HL-60/S4 (cell line): ENCODE results near the gene GUCY1A2.

Source experiments
- in situ Hi-C: fragments of 300-500 bp; cut with MboI; formaldehyde crosslinking; loops from 2 replicates; pipeline ENCODE4 v1.14.3; 2022; ENCODE audit warnings: low sequenced_read_pairs

GUCY1A2 gene

DNA sequence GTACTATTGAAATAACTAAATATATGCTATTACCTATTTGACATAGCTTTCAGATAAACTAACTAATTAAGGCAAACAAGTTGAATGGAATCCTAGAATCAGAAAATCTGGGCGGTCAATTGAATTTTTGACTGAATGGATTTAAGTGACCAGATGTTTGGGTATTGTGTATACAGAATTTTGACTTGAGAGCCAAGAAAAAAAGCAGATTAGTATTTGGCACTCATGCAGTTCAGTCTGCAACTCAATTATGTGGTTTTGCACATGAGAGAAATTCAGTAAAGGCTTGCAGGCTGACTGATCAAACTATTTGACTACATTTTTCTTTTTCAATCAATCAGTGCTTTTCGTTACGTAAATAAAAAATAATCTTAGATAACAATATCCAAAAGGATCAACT lies 254.8 kb downstream of the GUCY1A2 start:
- in situ Hi-C loops: no loop called here

DNA sequence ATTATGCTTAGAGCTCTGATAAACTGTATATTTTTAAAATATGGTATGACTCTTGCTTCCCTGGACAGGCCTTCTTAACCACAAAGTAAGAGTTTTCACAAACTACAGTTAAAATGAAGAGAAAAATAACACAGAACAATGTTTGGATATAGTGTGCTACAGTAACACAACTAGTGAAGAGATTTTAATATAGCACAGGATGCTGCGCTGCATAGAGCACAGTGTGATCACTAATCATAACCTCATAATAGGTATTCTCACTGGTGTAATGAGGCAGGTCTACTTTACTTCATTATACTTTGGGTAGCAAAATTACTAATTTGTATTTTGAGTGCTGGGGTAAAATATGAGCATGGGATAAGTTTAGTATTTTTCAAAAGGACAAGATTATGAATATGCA lies 256.5 kb downstream of the GUCY1A2 start:
- in situ Hi-C loops: no loop called here

DNA sequence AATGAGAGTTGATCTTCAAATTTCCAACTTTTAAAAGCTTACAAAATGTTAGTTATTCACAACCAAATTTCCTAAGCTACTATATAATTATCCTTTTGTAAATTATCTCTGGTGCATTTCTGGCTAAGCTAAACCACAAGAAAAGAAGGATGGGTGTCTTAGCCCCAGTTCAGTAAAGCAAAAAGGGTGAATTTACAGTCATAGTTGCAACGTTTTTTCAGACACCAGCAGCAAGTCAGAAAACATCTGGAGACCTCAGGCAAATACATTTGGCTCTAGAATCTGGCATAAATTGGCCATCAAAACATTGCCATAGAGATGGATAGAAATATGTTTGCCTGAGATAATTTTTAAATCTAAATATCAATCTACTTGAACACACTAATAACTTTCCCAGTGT lies 257.0 kb downstream of the GUCY1A2 start:
- in situ Hi-C loops: no loop called here

DNA sequence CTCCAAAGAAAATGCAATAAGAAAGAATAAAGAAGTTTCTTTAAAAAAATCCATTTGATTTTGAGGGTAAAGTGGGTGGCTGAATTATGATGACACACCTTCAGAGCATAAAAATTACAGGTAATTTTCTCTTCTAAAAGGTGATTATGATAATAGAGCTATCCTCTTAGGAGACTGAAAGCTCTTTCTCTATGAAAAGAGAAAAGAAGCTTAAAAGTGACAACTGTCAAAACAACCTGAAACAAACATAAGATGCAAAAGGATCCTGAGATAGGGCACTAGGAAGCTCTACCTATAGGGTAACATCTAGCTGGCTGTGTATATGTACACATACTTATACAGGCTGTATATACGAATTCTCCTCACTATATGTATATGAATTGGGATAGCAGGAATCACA lies 270.2 kb downstream of the GUCY1A2 start:
- in situ Hi-C loops: no loop called here

DNA sequence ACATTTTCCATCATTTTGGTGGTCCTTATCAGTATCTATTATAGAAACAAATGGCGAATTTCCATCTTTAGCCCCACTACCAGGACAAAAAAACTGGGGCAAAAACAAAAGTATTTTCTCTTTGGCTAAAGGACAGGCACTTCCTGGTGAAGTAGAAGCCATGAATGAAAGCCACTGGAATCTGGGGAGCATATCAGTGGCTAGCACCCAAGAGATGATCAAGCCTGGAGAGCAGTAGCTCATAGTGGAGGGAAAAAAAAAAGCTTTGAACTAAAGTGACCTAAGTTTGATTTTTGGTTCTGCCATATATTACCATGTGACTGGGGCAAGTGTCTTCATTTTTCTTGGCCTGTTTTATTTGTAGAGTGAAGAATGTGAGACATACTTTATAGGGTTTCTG lies 272.3 kb downstream of the GUCY1A2 start:
- in situ Hi-C loops: no loop called here

DNA sequence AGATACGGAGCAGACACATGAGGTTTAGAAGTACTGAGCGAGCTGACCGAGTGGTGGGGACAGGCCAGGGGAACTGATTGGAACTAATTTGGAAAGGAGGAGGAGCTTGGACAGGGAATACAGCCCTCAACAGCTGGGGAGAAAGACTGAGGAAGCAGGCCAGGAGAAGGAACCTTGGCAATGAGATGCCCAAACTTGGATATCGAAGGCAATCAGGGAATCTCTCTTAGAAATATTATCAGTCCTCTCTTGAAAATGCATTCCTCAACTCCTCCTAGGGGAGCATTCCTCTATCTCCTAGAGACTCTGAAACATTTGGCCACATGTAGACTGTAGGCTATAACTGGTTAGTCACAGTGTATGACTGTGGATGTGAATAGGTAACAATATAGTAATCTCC lies 284.6 kb downstream of the GUCY1A2 start:
- in situ Hi-C loops: no loop called here

DNA sequence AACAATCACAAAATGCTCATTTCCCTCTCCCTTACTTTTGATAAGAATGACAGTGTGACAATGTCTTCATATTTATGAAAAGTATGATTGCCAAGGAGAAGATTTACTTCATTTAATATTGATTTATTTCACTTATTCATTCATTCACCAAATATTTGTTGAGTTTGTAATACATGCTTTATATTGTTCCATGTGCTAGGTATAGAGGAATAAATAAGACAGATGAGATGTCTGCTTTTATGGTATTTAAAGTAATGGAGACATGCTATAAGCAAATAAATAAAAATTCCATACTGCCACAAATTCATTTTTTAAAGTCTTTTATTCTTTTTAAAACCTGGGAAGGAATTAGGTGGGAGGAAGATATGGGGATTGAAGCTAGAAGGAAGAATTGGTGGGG lies 289.4 kb downstream of the GUCY1A2 start:
- in situ Hi-C loops: no loop called here

DNA sequence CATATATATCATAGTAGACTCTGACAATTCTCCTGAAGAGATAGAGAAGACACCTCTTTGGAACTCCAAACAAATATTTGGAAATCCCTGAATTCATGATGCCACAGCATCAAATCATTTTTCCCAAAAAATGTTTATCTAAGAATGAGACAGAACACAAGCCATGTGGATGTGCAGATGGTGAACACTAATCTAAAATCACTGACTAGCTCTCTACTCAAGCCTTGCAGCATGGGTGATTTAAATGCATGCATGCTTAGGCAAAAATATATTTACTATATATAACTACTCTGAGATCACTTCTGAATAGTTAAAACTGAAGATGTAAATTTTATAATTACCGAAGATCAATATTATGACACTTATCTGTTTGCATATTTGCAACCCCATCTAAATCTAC lies 289.9 kb downstream of the GUCY1A2 start:
- in situ Hi-C loops: no loop called here

DNA sequence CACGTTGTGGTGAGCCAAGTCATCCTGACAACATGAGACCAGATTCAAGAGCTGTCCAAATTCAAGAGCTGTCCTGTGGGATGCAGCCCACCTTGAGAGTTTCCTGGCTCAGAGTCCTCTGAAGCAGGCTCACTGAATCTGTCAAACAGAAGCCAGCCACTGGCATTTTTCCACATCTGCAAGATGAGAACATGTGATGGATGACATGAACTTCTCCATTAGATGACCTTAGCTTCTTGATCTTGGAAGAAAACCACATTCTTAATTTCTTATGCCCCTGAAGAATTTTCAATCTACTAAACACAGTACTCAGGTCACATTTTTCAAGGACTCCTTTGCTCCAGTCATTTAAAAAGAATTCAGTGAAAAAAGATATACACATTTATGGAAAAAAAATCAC lies 291.0 kb downstream of the GUCY1A2 start:
- in situ Hi-C loops: no loop called here

DNA sequence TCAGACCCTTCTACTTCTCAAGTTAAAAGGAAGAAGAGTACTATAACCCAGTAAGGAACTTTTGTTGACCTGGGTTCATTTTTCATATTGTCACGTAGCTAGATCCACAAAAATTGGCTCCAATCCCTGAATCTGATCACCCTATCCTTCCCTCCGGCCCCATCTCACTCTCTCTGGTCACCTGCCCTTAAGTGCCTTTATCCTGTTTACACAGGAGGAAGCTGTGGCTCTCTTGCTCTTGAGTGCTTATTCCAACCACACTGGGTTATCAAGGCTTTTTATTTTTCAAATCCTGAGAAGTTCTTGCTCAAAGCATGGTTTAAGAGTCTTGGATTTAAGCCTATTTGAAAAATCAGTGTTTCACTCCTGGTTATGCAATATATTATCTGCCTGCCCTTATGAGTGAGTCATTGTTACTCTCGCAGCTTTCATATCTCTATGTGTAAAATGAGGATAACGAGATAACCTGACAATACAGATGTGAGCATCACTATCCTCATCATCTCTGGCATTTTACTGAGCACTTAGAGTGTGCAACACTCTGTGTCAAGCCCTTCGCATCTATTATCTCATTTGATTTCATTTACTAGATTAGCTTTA lies 293.9 kb downstream of the GUCY1A2 start:
- in situ Hi-C loops: no loop called here

DNA sequence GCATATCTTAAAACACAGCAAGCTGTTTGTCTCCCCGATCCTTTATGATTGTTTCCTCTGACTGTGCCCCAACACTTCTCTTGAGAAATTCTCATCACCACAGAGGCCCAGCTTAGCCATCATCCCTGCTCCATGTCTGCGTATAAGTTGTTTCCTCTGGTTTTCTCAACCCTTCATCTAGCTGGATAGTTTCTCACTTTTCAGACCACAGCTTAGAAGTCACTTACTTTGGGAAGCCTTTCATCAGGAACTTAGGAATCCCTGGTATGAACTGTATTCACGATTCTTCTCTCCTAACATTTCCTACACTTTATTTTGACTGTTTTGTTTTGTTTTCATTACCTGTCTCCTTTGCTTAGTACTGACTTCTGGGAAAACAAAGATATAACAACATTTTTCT lies 295.2 kb downstream of the GUCY1A2 start:
- in situ Hi-C loops: no loop called here

DNA sequence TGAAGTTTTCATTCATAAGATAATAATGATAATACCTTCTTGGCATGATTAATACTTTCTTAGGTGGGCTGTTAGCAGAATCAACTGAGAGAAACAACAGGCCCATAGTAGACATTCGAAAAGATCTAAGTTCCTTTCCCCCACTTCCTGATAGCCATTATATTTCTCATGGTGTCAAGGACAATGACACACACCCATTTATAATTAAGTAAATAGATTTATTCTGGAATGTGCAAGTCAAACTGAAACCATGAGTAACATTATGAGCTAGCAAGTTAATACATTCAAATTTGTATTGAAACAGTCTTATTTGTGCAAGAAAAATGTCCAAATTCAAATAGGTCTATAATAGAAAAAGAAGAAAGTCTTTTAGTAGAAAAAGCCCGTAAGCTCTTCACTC lies 301.1 kb downstream of the GUCY1A2 start:
- in situ Hi-C loops: no loop called here

DNA sequence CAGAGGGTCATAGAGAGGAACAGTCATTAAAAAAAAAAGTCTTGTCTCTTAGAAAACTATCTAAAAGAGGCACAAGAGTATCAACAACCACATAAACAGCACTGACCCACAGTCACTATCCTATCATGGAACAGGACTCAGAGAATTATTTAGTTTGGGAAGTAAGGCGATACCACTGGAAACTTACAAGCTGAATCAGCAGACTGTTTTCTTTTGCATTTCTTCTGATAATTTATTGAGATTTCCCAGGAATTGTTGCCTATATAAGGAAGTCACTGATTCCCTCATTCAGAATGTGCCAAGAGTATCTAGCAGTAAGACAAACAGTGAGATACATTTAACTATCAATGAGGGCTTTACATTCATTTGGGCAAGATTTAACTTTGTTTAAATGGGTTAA lies 304.1 kb downstream of the GUCY1A2 start:
- in situ Hi-C loops: no loop called here

DNA sequence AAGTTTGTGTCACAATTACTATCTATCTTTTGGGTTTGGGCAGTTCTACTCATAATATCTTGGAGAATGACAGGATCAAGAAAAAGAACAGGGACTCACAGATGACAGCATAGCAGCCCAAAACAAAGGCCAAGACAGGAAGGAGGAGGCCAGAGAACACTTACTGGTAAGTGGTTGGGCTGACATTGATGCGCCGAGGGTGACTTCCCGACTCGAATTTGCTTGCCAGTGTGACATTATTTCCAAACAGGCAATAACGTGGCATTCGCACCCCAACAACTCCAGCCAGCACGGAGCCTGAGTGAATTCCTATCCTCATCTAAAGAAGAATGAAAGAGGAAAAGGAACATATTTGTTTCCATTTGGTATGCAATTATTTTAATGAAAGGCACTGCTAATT lies 309.9 kb downstream of the GUCY1A2 start:
- in situ Hi-C loops: no loop called here

DNA sequence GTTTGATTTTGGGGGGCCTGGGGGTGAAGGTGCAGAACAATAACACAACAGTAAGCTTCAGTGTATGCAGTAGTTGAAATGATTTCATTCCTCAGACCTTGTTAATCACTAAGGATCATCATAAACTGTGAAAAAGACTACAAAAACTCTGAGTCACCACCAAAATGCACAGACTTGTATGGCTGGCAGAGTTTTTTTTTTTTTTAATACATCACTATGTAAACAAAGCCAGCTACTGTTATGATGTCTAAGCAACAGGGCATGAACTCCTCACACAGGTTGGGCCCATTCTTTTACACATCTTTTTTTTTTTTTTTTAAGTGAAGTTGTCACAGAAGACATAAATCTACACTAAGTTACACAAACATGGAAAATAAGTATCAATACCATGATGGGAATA lies 311.9 kb downstream of the GUCY1A2 start:
- in situ Hi-C loops: no loop called here

DNA sequence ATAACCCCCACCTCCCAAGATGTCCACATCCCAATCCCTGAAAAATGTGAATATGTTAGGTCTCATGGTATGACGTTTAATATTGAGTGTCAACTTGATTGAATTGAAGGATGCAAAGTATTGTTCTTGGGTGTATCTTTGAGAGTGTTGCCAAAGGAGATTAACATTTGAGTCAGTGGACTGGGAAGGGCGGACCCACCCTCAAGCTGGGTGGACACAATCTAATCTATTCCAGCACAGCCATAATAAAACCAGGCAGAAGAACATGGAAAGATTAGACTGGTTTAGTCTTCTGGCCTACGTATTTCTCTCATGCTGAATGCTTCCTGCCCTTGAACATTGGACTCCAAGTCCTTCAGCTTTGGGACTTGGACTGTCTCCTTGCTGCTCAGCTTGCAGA lies 315.5 kb downstream of the GUCY1A2 start:
- in situ Hi-C loops: no loop called here

DNA sequence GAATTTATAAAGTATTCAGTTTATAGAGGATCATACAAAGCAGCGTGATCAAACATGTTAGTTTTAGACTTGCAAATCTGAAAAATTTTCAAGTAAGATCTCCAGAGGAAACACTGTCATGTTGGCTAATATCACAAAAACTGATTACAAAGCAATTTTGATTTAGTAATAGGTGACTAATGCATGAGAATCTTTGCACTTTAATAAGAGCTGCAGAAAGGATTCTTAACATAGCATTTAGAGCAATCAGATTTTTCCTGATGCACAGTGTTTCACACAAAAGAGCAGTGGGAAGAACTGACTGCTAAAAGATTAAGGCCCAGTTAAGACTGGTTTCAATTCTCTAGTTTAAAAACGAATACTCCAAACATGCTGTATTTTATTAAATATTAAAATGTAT lies 321.2 kb downstream of the GUCY1A2 start:
- in situ Hi-C loops: no loop called here

DNA sequence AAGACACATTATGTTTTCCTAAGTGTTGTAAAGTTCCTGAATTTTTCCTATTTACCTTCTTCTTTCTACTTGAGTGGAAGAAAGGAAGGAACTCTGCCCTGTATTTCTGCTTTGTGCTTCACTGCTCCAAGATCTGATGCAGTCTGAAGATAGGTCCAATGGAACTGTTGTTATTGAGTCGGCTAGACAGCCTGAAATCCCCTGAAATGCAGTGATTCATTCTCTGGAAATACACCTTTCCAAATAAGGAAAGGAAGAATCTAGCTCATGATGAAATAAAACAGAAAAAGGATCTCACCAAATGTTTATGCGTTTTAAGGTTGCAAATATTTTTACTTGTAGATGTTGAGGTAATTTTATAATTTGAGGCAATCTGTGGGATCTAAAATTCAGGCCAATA lies 322.8 kb downstream of the GUCY1A2 start:
- in situ Hi-C loops: no loop called here

DNA sequence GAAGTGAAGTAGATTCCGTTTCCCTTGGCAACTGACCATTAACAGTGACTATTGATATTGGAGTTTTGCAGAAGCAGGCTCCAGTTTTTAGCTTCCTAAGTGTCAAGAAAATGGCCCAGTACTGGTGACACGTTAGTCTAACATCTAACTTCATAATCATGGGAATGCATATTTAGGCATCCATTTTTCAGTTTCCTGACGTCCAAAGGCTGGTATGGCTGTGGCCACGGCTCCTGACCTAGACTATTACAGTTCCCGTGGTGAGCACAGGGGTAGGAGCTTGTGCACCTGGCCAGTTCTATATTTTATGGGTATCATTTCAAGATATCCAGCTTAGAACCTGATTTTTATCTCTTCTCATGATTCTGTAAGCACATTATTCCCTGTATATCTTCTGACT lies 323.8 kb downstream of the GUCY1A2 start:
- in situ Hi-C loops: no loop called here

DNA sequence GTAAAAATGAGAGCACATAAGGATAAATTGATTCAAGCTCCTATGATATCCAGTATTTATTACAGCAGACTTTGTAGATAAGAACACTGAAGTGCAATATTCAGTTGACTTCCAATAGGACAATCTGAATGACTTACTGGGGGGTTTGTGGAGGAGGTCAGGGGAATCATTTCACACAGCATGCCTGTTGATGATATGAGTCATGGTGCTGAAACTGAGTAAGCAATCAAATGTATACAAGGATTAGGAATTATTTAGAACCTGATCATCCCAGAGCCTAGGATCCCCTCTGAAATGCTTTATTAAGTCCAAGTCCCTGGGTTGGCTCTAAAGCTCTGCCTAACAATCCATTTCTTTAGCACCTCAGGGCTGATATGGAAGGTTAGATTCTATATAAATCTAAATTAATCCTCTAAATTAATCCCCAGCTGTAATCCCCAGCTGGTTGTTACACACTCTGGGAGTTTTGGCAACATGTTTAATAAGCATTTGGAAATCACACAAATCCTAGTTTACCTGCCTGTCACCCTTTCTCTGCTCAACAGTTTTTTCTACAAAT lies 326.4 kb downstream of the GUCY1A2 start:
- in situ Hi-C loops: no loop called here

DNA sequence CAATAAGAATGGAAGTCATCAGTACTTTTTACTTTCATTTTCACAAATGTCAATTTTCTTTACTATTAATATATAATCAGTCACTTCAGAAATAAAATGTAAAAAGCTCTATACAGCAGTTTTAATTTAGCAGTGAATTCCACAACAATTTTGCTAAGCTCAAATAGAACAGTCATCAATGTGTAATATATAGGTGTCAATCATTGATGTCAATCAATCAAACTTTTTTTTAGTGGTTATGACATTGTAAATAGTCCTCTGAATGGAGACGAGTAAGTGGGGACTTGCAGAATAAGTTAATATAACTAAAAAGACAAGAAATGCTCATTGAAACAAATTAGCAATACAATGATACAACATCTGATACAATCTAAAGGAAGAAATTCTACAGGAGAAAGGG lies 327.4 kb downstream of the GUCY1A2 start:
- in situ Hi-C loops: no loop called here

DNA sequence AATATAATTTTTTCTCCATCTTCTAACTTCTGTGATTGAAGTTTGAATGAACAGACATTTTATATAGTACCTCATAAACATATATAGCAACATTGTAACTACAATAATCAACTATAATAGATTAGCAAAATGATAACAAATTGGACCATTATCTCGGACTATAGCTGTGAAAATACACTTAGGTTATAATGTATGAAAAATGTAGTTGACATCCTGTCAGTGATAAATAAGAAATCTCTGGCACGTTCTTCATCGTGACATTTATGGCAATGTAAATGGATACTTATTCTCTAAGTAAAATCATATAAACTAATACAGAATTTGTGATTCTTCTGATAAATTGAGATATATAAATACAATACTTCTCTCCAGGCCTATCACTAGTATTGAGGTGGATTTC lies 333.3 kb downstream of the GUCY1A2 start:
- in situ Hi-C loops: no loop called here

DNA sequence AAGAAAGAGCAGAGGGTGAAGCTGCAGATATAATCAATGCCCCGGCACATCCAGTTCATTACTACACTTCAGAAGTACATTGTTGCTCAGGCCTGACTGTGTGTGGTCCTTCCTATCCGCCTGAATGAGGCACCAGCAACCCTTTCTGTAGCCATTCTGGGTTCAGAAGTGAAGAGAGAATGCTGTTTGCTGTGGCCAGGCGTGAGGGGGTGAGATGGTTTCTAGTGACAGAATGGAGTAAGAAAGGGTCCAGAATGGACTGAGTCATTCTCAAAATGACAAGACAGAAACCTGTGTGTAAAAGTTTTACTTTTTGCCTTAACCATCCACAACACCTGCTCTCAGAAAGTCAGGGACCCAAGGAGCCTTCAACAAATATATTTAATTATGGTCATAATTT lies 334.8 kb downstream of the GUCY1A2 start:
- in situ Hi-C loops: no loop called here
